HepG2 (cell line): ENCODE data around the gene LDLRAD4. TPM values are rescaled to one million over a fixed set of nuclear protein-coding genes. Genes with fewer than 3 reads are reported as not detected.

ENCODE experiments used
- E2F2 ChIP-seq: sonication (generic); formaldehyde crosslinking; IDR thresholded peaks from 2 replicates; pipeline ENCODE4 v1.4.0; 2020; ENCODE audit warnings: missing genetic modification reagents, borderline replicate concordance
- FOXA1 ChIP-seq, 2 experiments: fragments of 450-650 bp in 1 of 2; sonication (generic) in 1 of 2; formaldehyde crosslinking in 1 of 2; IDR thresholded peaks; 2 replicates each; pipeline versions ENCODE4 v1.4.0 to v1.6.1; 2016 to 2020; ENCODE audit warnings: missing genetic modification reagents in 1 of 2
- FOXK2 ChIP-seq: fragments of 450-650 bp; IDR thresholded peaks from 2 replicates; pipeline ENCODE4 v1.6.1; 2016
- HNRNPH1 ChIP-seq: fragments of 200-400 bp; formaldehyde crosslinking; optimal IDR thresholded peaks from 2 replicates; pipeline ENCODE3; 2017; ENCODE audit warnings: mild to moderate bottlenecking, low read depth, low read length
- HNRNPK ChIP-seq: fragments of 200-400 bp; formaldehyde crosslinking; IDR thresholded peaks from 2 replicates; pipeline ENCODE4 v1.6.1; 2018; ENCODE audit warnings: low read length, low read depth, moderate library complexity, mild to moderate bottlenecking; ENCODE audit not compliant: poor library complexity, severe bottlenecking
- IKZF5 ChIP-seq: IDR thresholded peaks from 2 replicates; pipeline ENCODE4 v1.6.1; 2018; ENCODE audit warnings: missing genetic modification reagents, mild to moderate bottlenecking, missing compliant biosample characterization
- IRF9 ChIP-seq: sonication (generic); formaldehyde crosslinking; IDR thresholded peaks from 2 replicates; pipeline ENCODE4 v1.8.0; 2022; ENCODE audit warnings: missing genetic modification reagents, mild to moderate bottlenecking, borderline replicate concordance
- KDM2A ChIP-seq: sonication (generic); formaldehyde crosslinking; IDR thresholded peaks from 2 replicates; pipeline ENCODE4 v1.4.0; 2020; ENCODE audit warnings: low read depth, missing genetic modification reagents, borderline replicate concordance
- KLF13 ChIP-seq: sonication (generic); formaldehyde crosslinking; IDR thresholded peaks from 2 replicates; pipeline ENCODE4 v1.4.0; 2020; ENCODE audit warnings: mild to moderate bottlenecking, missing genetic modification reagents
- LCORL ChIP-seq, 2 experiments: fragments of 450-650 bp in 1 of 2; sonication (generic) in 1 of 2; formaldehyde crosslinking in 1 of 2; IDR thresholded peaks; 2 replicates each; pipeline versions ENCODE4 v1.5.0 to v1.6.1; 2017 to 2020; ENCODE audit warnings: antibody characterized with exemption in 1 of 2, missing genetic modification reagents in 1 of 2
- MIXL1 ChIP-seq: IDR thresholded peaks from 2 replicates; pipeline ENCODE4 v1.6.1; 2016
- MXI1 ChIP-seq: IDR thresholded peaks from 3 replicates; pipeline ENCODE4 v1.6.1; 2012; ENCODE audit warnings: low read depth, low read length, inconsistent platforms, borderline replicate concordance
- NR1H2 ChIP-seq: sonication (generic); formaldehyde crosslinking; IDR thresholded peaks from 2 replicates; pipeline ENCODE4 v1.8.1; 2022; ENCODE audit warnings: low read depth, missing genetic modification reagents, borderline replicate concordance
- PATZ1 ChIP-seq: sonication (generic); formaldehyde crosslinking; IDR thresholded peaks from 2 replicates; pipeline ENCODE4 v1.4.0; 2020; ENCODE audit warnings: missing genetic modification reagents
- RFX3 ChIP-seq: IDR thresholded peaks from 2 replicates; pipeline ENCODE4 v1.6.1; 2016; ENCODE audit warnings: missing biosample characterization, missing genetic modification reagents
- SALL2 ChIP-seq: sonication (generic); formaldehyde crosslinking; IDR thresholded peaks from 2 replicates; pipeline ENCODE4 v1.8.1; 2023; ENCODE audit warnings: mild to moderate bottlenecking, missing genetic modification reagents, inconsistent platforms
- ZNF335 ChIP-seq: sonication (generic); formaldehyde crosslinking; IDR thresholded peaks from 2 replicates; pipeline ENCODE4 v1.4.0; 2020; ENCODE audit warnings: missing genetic modification reagents
- ZNF362 ChIP-seq: sonication (generic); formaldehyde crosslinking; IDR thresholded peaks from 2 replicates; pipeline ENCODE4 v1.4.0; 2020; ENCODE audit warnings: missing genetic modification reagents, mild to moderate bottlenecking, borderline replicate concordance
- ZNF747 ChIP-seq: sonication (generic); formaldehyde crosslinking; IDR thresholded peaks from 2 replicates; pipeline ENCODE4 v1.8.1; 2023; ENCODE audit warnings: missing genetic modification reagents, mild to moderate bottlenecking, borderline replicate concordance
- ZNF788 ChIP-seq: sonication (generic); formaldehyde crosslinking; IDR thresholded peaks from 2 replicates; pipeline ENCODE4 v1.5.0; 2020; ENCODE audit warnings: mild to moderate bottlenecking, missing genetic modification reagents, borderline replicate concordance
- ZSCAN5A ChIP-seq: sonication (generic); formaldehyde crosslinking; IDR thresholded peaks from 2 replicates; pipeline ENCODE4 v1.8.0; 2022; ENCODE audit warnings: mild to moderate bottlenecking, missing genetic modification reagents, borderline replicate concordance
- polyA plus RNA-seq, 8 experiments: library from polyadenylated mRNA; depleted of rRNA in 3 of 8; stranded (reverse) in 7 of 8; unstranded in 1 of 8; fragments of >200 nt; fragmentation: Illumina TruSeq in 4 of 8; extraction: Trizol in 4 of 8; gene quantifications; 2 replicates each; pipeline versions ENCODE4 v1.2.1 to v1.2.3, GENCODE V29; 2011 to 2016; ENCODE audit warnings: low read depth in 4 of 8, missing spikeins in 1 of 8, mixed read lengths in 1 of 8; ENCODE audit not compliant: insufficient read depth in 1 of 8
- total RNA-seq, 5 experiments: library from RNA; depleted of rRNA; stranded (reverse); fragments of >200 nt; fragmentation: Illumina TruSeq; extraction: Trizol; gene quantifications; 2 replicates each; pipeline ENCODE4 v1.2.3, GENCODE V29; 2016; ENCODE audit warnings: low read depth in 1 of 5

The LDLRAD4 gene
- total and polyA plus RNA-seq, 2 of the 13 experiments (the other 11 are each of a cell fraction or from before 2014, with no cell fraction given), result 13.6 to 20.9 TPM

GRCh38 chr18:13216092-13216582 lies 2.4 kb upstream of the LDLRAD4 start (continued):
- TF ChIP-seq ZNF747 (CRISPR knock-in tag) (no peak), KLF13 (no peak), LCORL (IDR thresholded peaks at IDR 0.05) (no peak), LCORL (CRISPR knock-in tag; IDR thresholded peaks at IDR 0.05) (0 out of 2 replicates have a peak, but pooled peaks have one; percentile 17), IKZF5 (CRISPR knock-in tag) (0 out of 2 replicates have a peak, but pooled peaks have one; percentile 23), HNRNPK (no peak), ZNF335 (CRISPR knock-in tag) (no peak), NR1H2 (no peak), SALL2 (no peak), ZSCAN5A (no peak), FOXA1 (IDR thresholded peaks at IDR 0.05) (no peak), FOXA1 (CRISPR knock-in tag; IDR thresholded peaks at IDR 0.05) (no peak), E2F2 (CRISPR knock-in tag) (no peak), IRF9 (CRISPR knock-in tag) (no peak), HNRNPH1 (no peak), KDM2A (CRISPR knock-in tag) (no peak), RFX3 (CRISPR knock-in tag) (no peak), ZNF788 (CRISPR knock-in tag) (no peak), MIXL1 (peak; percentile 71; the same call in 1 of the 2 replicates), ZNF362 (no peak), MXI1 (no peak), FOXK2 (no peak), PATZ1 (CRISPR knock-in tag) (no peak)
